ENCODE data around the gene VCP. TPM values are rescaled to one million over a fixed set of nuclear protein-coding genes. Genes with fewer than 3 reads are reported as not detected.

VCP gene
- total and polyA plus RNA-seq, 9 of the 15 experiments (the other 6 are each of a cell fraction or from before 2014, with no cell fraction given): 7.1 to 257 (median 199) TPM

GRCh38 chr9:35072461-35073278 lies at the start of gene VCP (continued):
- TF ChIP-seq ZNF592 (IDR thresholded peaks at IDR 0.05) (no peak), FOS (IDR thresholded peaks at IDR 0.05; ENCODE audit: extremely low read depth, insufficient read length) (peak; percentile 92), ZNF12 (CRISPR knock-in tag; IDR thresholded peaks at IDR 0.05) (no peak), PHB2 (IDR thresholded peaks at IDR 0.05; ENCODE audit: low read depth) (0 out of 2 replicates have a peak, but pooled peaks have one; percentile 30), PTTG1 (tag; IDR thresholded peaks at IDR 0.05; ENCODE audit: low read depth) (no peak), SRF (CRISPR knock-in tag; IDR thresholded peaks at IDR 0.05) (0 out of 4 replicates have a peak, but pooled peaks of 1 of the 2 experiments have one; percentile 22), POU5F1 (IDR thresholded peaks at IDR 0.05; ENCODE audit: borderline replicate concordance, low read depth, low read length, partially characterized antibody) (no peak), HNRNPLL (IDR thresholded peaks at IDR 0.05; ENCODE audit: low read depth, low read length, poor library complexity, severe bottlenecking) (peak; percentile 20), PRPF4 (IDR thresholded peaks at IDR 0.05; ENCODE audit: insufficient read depth, low read depth, low read length, poor library complexity, severe bottlenecking) (peak; percentile 19), CTCFL (IDR thresholded peaks at IDR 0.05; ENCODE audit: borderline replicate concordance, insufficient read depth, low read depth, low read length, poor library complexity, severe bottlenecking) (peak; percentile 54), ETS1 (conservative IDR thresholded peaks at IDR 0.05; ENCODE audit: control insufficient read depth, low read depth, low read length) (no peak), ZNF586 (CRISPR knock-in tag; conservative IDR thresholded peaks at IDR 0.05) (no peak), ASH1L (IDR thresholded peaks at IDR 0.05; ENCODE audit: borderline replicate concordance, low read depth, partially characterized antibody) (peak; percentile 94), CREB3L1 (IDR thresholded peaks at IDR 0.05; ENCODE audit: borderline replicate concordance, low read depth) (peak; percentile 64; the same call in 1 of the 2 replicates), KLF1 (tag; IDR thresholded peaks at IDR 0.05) (peak; percentile 58; the same call in 1 of the 2 replicates), TAF15 (IDR thresholded peaks at IDR 0.05; ENCODE audit: low read depth, low read length) (no peak)

Data from K562 (cell line).